ENCODE measurements around the gene LAPTM5. TPM values are rescaled to one million over a fixed set of nuclear protein-coding genes. Genes with fewer than 3 reads are reported as not detected.

Gene LAPTM5
- total RNA-seq, 1 experiment from 2014 or later = 1.5 TPM

DNA sequence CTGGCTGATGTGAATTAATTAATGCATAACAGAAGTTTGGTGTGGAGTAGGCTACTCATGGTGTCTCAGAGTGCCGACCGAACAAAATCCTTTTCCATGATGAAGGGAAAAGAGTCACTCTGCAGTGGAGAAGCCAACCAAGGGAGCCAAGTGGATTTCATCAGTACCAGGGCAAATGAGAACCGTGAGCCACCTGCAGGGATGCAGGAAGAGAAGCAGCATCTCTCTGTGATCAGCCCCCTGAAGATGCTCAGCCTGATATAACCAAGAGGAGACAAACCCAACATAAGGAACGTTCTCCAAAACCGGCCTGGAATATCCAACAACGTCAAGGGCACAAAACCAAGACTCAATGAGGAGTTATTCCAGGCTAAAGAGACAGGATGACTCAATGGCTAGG lies 13.4 kb upstream of the LAPTM5 start:
- H3K4me2 ChIP-seq (ENCODE audit: low read length) = no peak overlapping the region
- no peak overlapping the region for H3K9ac ChIP-seq (ENCODE audit: low read length)
- no peaks in the 10 kb centered on the region for H3K27me3 ChIP-seq (ENCODE audit: insufficient read depth, low read length)
- no peak overlapping the region for H3K27ac ChIP-seq (ENCODE audit: low read depth, low read length)
- H2AFZ ChIP-seq (ENCODE audit: low read depth, low read length, poor library complexity, severe bottlenecking) = no peak overlapping the region
- no peak for DNase-seq (ENCODE audit: low read depth, low spot score)
- ATAC-seq = no peak
- POLR2A ChIA-PET = no interaction called here
- no peak overlapping the region for H3K4me3 ChIP-seq (replicated peaks in 1 of 2; ENCODE audit: low read depth in 1 of 2, low read length in 2 of 2)
- no peaks in the 10 kb centered on the region for H3K9me2 ChIP-seq (ENCODE audit: insufficient read depth)
- no peaks in the 10 kb centered on the region for H3K79me2 ChIP-seq (ENCODE audit: insufficient read depth, low read length)
- no peaks in the 10 kb centered on the region for H3K9me3 ChIP-seq (ENCODE audit: control insufficient read depth in 1 of 2, insufficient read depth in 1 of 2, low read depth in 1 of 2, low read length in 2 of 2)
- BruUV-seq (replicated peaks) = no TSS peak
- RAD21 ChIA-PET (ENCODE audit: low non-redundant PET in 1 of 2, low total read pairs in 2 of 2, uncharacterized antibody in 2 of 2, unreplicated experiment in 2 of 2) = no interaction called here
- intact Hi-C loops (cut with micrococcal nuclease) = no loop called here
- no peaks in the 10 kb centered on the region for H3K4me1 ChIP-seq (ENCODE audit: control insufficient read depth in 1 of 2, insufficient read depth in 2 of 2, low read length in 2 of 2)
- TF ChIP-seq CEBPB (IDR thresholded peaks at IDR 0.05; ENCODE audit: low read depth) = no peak
- no peak for TF ChIP-seq JUND (IDR thresholded peaks at IDR 0.05)
- TF ChIP-seq SIN3A (IDR thresholded peaks at IDR 0.05; ENCODE audit: low read depth) = no peak
- TF ChIP-seq POLR2A (IDR thresholded peaks at IDR 0.05; ENCODE audit: borderline replicate concordance, extremely low read depth, insufficient read depth, insufficient read length) = no peak
- no peak for TF ChIP-seq EGR1 (IDR thresholded peaks at IDR 0.05; ENCODE audit: low read depth)
- TF ChIP-seq, protein P1, sequence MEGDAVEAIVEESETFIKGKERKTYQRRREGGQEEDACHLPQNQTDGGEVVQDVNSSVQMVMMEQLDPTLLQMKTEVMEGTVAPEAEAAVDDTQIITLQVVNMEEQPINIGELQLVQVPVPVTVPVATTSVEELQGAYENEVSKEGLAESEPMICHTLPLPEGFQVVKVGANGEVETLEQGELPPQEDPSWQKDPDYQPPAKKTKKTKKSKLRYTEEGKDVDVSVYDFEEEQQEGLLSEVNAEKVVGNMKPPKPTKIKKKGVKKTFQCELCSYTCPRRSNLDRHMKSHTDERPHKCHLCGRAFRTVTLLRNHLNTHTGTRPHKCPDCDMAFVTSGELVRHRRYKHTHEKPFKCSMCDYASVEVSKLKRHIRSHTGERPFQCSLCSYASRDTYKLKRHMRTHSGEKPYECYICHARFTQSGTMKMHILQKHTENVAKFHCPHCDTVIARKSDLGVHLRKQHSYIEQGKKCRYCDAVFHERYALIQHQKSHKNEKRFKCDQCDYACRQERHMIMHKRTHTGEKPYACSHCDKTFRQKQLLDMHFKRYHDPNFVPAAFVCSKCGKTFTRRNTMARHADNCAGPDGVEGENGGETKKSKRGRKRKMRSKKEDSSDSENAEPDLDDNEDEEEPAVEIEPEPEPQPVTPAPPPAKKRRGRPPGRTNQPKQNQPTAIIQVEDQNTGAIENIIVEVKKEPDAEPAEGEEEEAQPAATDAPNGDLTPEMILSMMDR (IDR thresholded peaks at IDR 0.05 in 2 of 3, conservative IDR thresholded peaks at IDR 0.05 in 1 of 3; ENCODE audit: borderline replicate concordance in 1 of 3, insufficient read depth in 1 of 3, low read depth in 2 of 3, low read length in 2 of 3) = no peak
- TF ChIP-seq POLR2AphosphoS5 (IDR thresholded peaks at IDR 0.05; ENCODE audit: low read depth, low read length) = no peak
- no peak for TF ChIP-seq TCF7L2 (IDR thresholded peaks at IDR 0.05; ENCODE audit: borderline replicate concordance, extremely low read depth, insufficient read depth, insufficient read length)
- TF ChIP-seq ZFX (IDR thresholded peaks at IDR 0.05) = no peak
- TF ChIP-seq REST (IDR thresholded peaks at IDR 0.05; ENCODE audit: low read depth) = no peak
- no peak for TF ChIP-seq RAD21 (IDR thresholded peaks at IDR 0.05; ENCODE audit: low read depth)
- no peak for TF ChIP-seq CBX3 (IDR thresholded peaks at IDR 0.05; ENCODE audit: low read depth)
- H3K36me3 ChIP-seq (ENCODE audit: control insufficient read depth in 1 of 2, insufficient read depth in 2 of 2, low read length in 2 of 2) = no peaks in the 10 kb centered on the region
- CTCF ChIA-PET = interaction anchor here (1.2 kb wide), 1 partner anchor 52 kb away, joined by 3 read pairs; no protein-coding TSS in a partner anchor
- no peaks in the 10 kb centered on the region for H4K20me1 ChIP-seq (ENCODE audit: insufficient read depth)

Data from HCT116 (cell line).